SH-SY5Y (cell line): ENCODE measurements around the gene CD38.

Source experiments
- GATA2 ChIP-seq: IDR thresholded peaks from 2 replicates; pipeline ENCODE4 v1.6.1; 2011; ENCODE audit warnings: mild to moderate bottlenecking, low read depth, low read length
- GATA3 ChIP-seq: IDR thresholded peaks from 2 replicates; pipeline ENCODE4 v1.6.1; 2011; ENCODE audit warnings: low read depth, mild to moderate bottlenecking, low read length, moderate library complexity

DNA sequence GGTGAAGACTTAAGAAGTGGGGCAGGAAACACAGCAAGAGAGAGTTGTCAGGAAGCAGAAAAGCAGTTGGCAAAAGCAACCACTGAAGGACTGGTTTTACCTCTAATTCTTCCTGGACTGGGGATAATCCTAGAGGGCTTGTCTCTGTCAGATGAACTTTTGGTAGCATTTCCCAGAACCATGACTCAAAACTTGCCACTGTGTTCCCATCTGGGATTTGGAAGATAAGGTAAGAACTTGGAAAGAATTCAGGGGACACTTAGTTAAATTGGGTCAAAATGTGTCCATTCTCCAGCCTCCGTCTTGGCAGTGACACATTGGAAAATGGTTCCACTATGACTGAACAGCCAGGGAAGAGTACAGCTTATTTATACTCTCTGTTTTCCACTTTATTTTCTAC lies 55.7 kb downstream of the CD38 start:
- TF ChIP-seq GATA3 (no peak), GATA2 (no peak)
